ENCODE data around the gene C2orf68.

Gene C2orf68

DNA sequence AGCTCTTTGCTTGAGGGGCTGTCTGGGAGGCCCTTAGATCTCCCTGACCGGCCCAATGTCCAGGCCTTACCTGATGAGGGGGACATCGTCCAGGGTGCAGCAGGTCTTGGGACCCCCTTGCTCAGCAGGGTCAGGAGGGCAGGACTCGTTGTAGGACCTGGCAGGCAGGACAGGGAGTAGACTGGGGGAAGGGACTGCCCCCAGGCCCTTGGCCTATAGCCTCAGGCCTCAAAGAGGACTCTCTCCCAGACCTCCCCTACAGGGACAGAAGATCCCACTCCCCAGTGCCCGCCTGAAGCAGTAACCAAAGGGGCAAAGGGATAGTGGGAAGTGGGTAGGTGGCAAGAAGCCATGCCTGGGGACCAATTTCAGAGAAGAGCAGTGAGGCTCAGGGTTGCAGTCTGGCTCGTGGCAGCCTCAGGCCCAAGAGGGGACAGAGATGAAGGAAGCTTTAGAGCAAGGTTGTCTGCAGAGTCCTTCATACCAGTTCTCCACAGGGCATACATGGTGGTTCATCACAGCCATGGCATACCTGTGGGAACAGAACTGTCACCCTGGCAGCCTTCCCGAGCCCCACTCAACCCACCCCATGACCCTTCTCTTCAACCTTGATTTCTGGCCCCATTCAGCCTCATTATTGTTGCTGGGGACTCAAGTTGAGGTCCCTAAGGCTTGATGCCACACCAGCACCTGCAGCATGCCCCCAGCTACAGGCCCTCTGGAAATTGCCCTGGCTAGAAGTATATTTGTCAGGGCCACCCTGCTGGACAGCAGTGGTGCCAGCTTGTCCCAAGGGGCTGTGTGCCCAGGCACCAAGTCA, 10.7 kb downstream of the C2orf68 start:
- no peak overlapping the region for H3K4me3 ChIP-seq (replicated peaks; ENCODE audit: insufficient read depth, low read length)

DNA sequence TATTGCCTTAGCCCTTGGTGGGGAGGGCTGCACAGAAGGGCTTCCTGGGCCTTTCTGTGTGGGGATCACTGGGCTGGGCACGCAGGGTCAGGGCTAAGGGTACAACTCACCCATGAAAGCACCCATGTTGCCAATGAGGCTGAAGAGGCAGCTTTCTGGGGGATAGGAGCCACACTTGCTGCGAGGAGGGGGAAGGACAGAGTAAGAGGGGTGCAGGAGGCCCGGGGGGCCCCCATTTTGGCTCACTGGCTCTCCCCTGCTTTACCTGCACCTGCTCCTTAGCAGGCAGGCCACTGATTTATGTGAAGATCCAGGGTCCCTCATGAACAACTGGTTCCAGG, 11.7 kb downstream of the C2orf68 start:
- H3K27me3 ChIP-seq (ENCODE audit: insufficient read depth, poor library complexity, severe bottlenecking), result no peaks in the 10 kb centered on the region
- TF ChIP-seq GABPA (IDR thresholded peaks at IDR 0.05; ENCODE audit: low read depth) (no peak), POLR2AphosphoS5 (IDR thresholded peaks at IDR 0.05; ENCODE audit: low read depth) (no peak), SPI1 (IDR thresholded peaks at IDR 0.05; ENCODE audit: borderline replicate concordance, low read depth) (no peak)
- TF ChIP-seq, protein P1, sequence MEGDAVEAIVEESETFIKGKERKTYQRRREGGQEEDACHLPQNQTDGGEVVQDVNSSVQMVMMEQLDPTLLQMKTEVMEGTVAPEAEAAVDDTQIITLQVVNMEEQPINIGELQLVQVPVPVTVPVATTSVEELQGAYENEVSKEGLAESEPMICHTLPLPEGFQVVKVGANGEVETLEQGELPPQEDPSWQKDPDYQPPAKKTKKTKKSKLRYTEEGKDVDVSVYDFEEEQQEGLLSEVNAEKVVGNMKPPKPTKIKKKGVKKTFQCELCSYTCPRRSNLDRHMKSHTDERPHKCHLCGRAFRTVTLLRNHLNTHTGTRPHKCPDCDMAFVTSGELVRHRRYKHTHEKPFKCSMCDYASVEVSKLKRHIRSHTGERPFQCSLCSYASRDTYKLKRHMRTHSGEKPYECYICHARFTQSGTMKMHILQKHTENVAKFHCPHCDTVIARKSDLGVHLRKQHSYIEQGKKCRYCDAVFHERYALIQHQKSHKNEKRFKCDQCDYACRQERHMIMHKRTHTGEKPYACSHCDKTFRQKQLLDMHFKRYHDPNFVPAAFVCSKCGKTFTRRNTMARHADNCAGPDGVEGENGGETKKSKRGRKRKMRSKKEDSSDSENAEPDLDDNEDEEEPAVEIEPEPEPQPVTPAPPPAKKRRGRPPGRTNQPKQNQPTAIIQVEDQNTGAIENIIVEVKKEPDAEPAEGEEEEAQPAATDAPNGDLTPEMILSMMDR (IDR thresholded peaks at IDR 0.05; ENCODE audit: insufficient read depth, low read length), result no peak
- TF ChIP-seq, protein P2, sequence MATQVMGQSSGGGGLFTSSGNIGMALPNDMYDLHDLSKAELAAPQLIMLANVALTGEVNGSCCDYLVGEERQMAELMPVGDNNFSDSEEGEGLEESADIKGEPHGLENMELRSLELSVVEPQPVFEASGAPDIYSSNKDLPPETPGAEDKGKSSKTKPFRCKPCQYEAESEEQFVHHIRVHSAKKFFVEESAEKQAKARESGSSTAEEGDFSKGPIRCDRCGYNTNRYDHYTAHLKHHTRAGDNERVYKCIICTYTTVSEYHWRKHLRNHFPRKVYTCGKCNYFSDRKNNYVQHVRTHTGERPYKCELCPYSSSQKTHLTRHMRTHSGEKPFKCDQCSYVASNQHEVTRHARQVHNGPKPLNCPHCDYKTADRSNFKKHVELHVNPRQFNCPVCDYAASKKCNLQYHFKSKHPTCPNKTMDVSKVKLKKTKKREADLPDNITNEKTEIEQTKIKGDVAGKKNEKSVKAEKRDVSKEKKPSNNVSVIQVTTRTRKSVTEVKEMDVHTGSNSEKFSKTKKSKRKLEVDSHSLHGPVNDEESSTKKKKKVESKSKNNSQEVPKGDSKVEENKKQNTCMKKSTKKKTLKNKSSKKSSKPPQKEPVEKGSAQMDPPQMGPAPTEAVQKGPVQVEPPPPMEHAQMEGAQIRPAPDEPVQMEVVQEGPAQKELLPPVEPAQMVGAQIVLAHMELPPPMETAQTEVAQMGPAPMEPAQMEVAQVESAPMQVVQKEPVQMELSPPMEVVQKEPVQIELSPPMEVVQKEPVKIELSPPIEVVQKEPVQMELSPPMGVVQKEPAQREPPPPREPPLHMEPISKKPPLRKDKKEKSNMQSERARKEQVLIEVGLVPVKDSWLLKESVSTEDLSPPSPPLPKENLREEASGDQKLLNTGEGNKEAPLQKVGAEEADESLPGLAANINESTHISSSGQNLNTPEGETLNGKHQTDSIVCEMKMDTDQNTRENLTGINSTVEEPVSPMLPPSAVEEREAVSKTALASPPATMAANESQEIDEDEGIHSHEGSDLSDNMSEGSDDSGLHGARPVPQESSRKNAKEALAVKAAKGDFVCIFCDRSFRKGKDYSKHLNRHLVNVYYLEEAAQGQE (IDR thresholded peaks at IDR 0.05; ENCODE audit: insufficient replicate concordance, low read depth), result no peak
- no peak overlapping the region for H3K4me3 ChIP-seq (replicated peaks; ENCODE audit: insufficient read depth, low read length)

More for the DNA sequence above, 10.7 kb downstream of the C2orf68 start:
- H3K27ac ChIP-seq (replicated peaks), result no peak overlapping the region
- TF ChIP-seq GABPA (IDR thresholded peaks at IDR 0.05; ENCODE audit: low read depth), result no peak
- TF ChIP-seq, protein P1 (IDR thresholded peaks at IDR 0.05; ENCODE audit: insufficient read depth, low read length), result no peak
- TF ChIP-seq, protein P2 (IDR thresholded peaks at IDR 0.05; ENCODE audit: insufficient replicate concordance, low read depth), result no peak
- TF ChIP-seq SPI1 (IDR thresholded peaks at IDR 0.05; ENCODE audit: borderline replicate concordance, low read depth), result no peak
- no peak for TF ChIP-seq POLR2AphosphoS5 (IDR thresholded peaks at IDR 0.05; ENCODE audit: low read depth)
- H3K27me3 ChIP-seq (ENCODE audit: insufficient read depth, poor library complexity, severe bottlenecking), result no peaks in the 10 kb centered on the region
- DNase-seq (ENCODE audit: low read depth in 1 of 2, low spot score in 1 of 2), result no peak

DNA sequence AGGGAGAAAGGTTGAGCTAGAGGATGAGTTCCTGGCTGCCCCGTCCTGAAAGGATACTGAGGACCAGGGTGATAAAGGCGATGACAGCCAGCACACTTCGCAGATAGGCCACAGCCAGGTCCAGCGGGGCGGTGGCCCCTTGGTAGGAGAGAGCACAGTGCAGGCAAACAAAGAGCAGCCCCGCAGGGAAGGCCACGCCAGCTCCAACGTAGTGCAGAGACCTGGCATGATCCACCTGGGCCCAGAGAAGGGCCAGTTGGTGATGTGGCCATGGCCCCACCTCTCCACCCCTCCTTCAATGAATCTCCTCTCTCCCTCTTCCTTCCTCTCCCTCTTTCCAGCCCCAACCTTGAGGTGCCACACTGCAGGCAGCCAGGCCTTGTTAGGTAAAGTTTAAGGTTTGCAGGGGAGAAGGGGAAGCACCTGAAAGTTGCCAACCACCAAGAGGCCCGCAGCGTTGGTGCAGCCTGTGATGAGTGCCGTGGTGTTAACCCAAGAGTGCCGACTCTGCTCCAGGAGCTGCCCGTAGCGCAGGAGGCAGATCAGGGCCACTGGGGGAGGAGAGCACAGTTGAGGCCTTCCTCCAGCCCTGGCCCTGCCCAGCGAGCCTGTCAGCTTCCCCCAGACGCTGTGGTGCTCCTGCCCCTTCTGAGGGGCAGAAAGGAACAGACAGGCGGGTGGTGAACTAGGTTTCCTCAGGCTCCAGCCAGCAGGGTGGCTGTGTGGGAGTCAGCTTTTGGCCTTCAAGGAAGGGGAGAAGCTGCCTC, 12.2 kb downstream of the C2orf68 start:
- Histone ChIP-seq H3K27me3 (ENCODE audit: insufficient read depth, poor library complexity, severe bottlenecking) (no peaks in the 10 kb centered on the region), H3K4me3 (replicated peaks; ENCODE audit: insufficient read depth, low read length) (no peak overlapping the region), H3K27ac (replicated peaks) (peak overlapping the region; percentile 36; the same call in 1 of the 2 replicates)
- TF ChIP-seq POLR2AphosphoS5 (IDR thresholded peaks at IDR 0.05; ENCODE audit: low read depth), result peak; percentile 18; the same call in 1 of the 2 replicates
- TF ChIP-seq, protein P1 (IDR thresholded peaks at IDR 0.05; ENCODE audit: insufficient read depth, low read length), result no peak
- DNase-seq (ENCODE audit: low read depth in 1 of 2, low spot score in 1 of 2), result peak in 1 of 2 experiments; percentile 51

More for the DNA sequence above, 11.7 kb downstream of the C2orf68 start:
- DNase-seq (ENCODE audit: low read depth in 1 of 2, low spot score in 1 of 2), result no peak
- H3K27ac ChIP-seq (replicated peaks), result peak overlapping the region; percentile 36; the same call in 1 of the 2 replicates

Data from HL-60 (cell line).